Measurements from ENCODE around the gene C1QTNF5. TPM values are rescaled to one million over a fixed set of nuclear protein-coding genes. Genes with fewer than 3 reads are reported as not detected.

Gene C1QTNF5
- total and polyA plus RNA-seq, 8 donors: 20.0 to 52.0 (median 43.2) TPM

GRCh38 chr11:119299416-119299815 is 41.3 kb downstream of the C1QTNF5 start:
- no peak for TF ChIP-seq CTCF (IDR thresholded peaks at IDR 0.05)
- no peak for DNase-seq
- Histone ChIP-seq H3K9me3 (no peaks in the 10 kb centered on the region), H3K4me3 (no peak overlapping the region), H3K27ac (no peak overlapping the region), H3K36me3 (peaks cover 0 to 96% of the 10 kb centered on the region in 2 donors), H3K27me3 (no peaks in the 10 kb centered on the region), H3K4me1 (peaks cover 0 to 3% of the 10 kb centered on the region in 2 donors)
- intact Hi-C loops (cut with DNase I): no loop called here
- no peak for ATAC-seq

GRCh38 chr11:119298726-119299125 is 42.0 kb downstream of the C1QTNF5 start:
- DNase-seq (no peak), ATAC-seq (no peak)
- Histone ChIP-seq H3K9me3 (no peaks in the 10 kb centered on the region), H3K27ac (no peak overlapping the region), H3K27me3 (no peaks in the 10 kb centered on the region), H3K36me3 (peaks cover 0 to 95% of the 10 kb centered on the region in 2 donors), H3K4me3 (no peak overlapping the region), H3K4me1 (peaks cover 0 to 3% of the 10 kb centered on the region in 2 donors)
- no peak for TF ChIP-seq CTCF (IDR thresholded peaks at IDR 0.05)
- intact Hi-C loops (cut with DNase I): no loop called here

GRCh38 chr11:119297938-119298337 is 42.7 kb downstream of the C1QTNF5 start:
- DNase-seq (no peak), ATAC-seq (no peak)
- no peak for TF ChIP-seq CTCF (IDR thresholded peaks at IDR 0.05)
- no peak overlapping the region for H3K4me3 ChIP-seq
- intact Hi-C loops (cut with DNase I): no loop called here
- no peaks in the 10 kb centered on the region for H3K9me3 ChIP-seq
- no peaks in the 10 kb centered on the region for H3K27me3 ChIP-seq
- no peak overlapping the region for H3K27ac ChIP-seq
- peaks cover 0 to 95% of the 10 kb centered on the region in 2 donors for H3K36me3 ChIP-seq
- H3K4me1 ChIP-seq: peaks cover 0 to 3% of the 10 kb centered on the region in 2 donors

GRCh38 chr11:119295178-119295577 is 45.5 kb downstream of the C1QTNF5 start:
- no peak for DNase-seq
- peaks cover 0 to 7% of the 10 kb centered on the region in 2 donors for H3K9me3 ChIP-seq
- H3K27ac ChIP-seq: no peak overlapping the region
- H3K4me1 ChIP-seq: peaks cover 0 to 3% of the 10 kb centered on the region in 2 donors
- no peak for ATAC-seq
- intact Hi-C loops (cut with DNase I): no loop called here
- no peak for TF ChIP-seq CTCF (IDR thresholded peaks at IDR 0.05)
- no peaks in the 10 kb centered on the region for H3K27me3 ChIP-seq
- peaks cover 0 to 93% of the 10 kb centered on the region in 2 donors for H3K36me3 ChIP-seq
- H3K4me3 ChIP-seq: no peak overlapping the region

GRCh38 chr11:119293461-119293860 is 47.2 kb downstream of the C1QTNF5 start:
- no peak for TF ChIP-seq CTCF (IDR thresholded peaks at IDR 0.05)
- Histone ChIP-seq H3K4me1 (peaks cover 0 to 3% of the 10 kb centered on the region in 2 donors), H3K27me3 (no peaks in the 10 kb centered on the region), H3K27ac (no peak overlapping the region), H3K9me3 (peaks cover 0 to 7% of the 10 kb centered on the region in 2 donors), H3K36me3 (peaks cover 0 to 88% of the 10 kb centered on the region in 2 donors), H3K4me3 (no peak overlapping the region)
- no peak for ATAC-seq
- intact Hi-C loops (cut with DNase I): no loop called here
- no peak for DNase-seq

Measured in left lung (tissue), 10 donors.